Activated CD4-positive, alpha-beta T cell treated with anti-CD3 and anti-CD28 coated beads, Interleukin-2, amount 10 ng/mL, durations not matched to agents 7 days and 5 days (primary cell): ENCODE measurements around the gene LYRM1. TPM values are rescaled to one million over a fixed set of nuclear protein-coding genes. Genes with fewer than 3 reads are reported as not detected.

ENCODE experiments used
- CTCF ChIA-PET: fragments of 350-600 bp; sonication (Branson Sonifier 250); formaldehyde crosslinking; loops from one replicate; lab custom pipeline; 2021; ENCODE audit warnings: antibody characterized with exemption; lab: Charles Lee
- POLR2A ChIA-PET: fragments of 350-600 bp; sonication (Branson Sonifier 250); formaldehyde crosslinking; loops from one replicate; lab custom pipeline; 2021; ENCODE audit warnings: antibody characterized with exemption; lab: Charles Lee
- DNase-seq: peaks from one replicate; pipeline ENCODE4 v3.0.0-alpha.2; 2020
- H3K27ac Mint-ChIP-seq: one replicate; pipeline ENCODE4 v1.8.0; 2021; ENCODE audit warnings: mild to moderate bottlenecking, moderate library complexity, mixed read lengths
- H3K27me3 Mint-ChIP-seq: one replicate; pipeline ENCODE4 v1.8.0; 2021; ENCODE audit warnings: mixed read lengths
- H3K36me3 Mint-ChIP-seq: one replicate; pipeline ENCODE4 v1.8.0; 2021; ENCODE audit warnings: low read depth, mixed read lengths
- H3K4me1 Mint-ChIP-seq: one replicate; pipeline ENCODE4 v1.8.0; 2021; ENCODE audit warnings: mixed read lengths
- H3K4me3 Mint-ChIP-seq: one replicate; pipeline ENCODE4 v1.8.0; 2021; ENCODE audit warnings: mild to moderate bottlenecking, moderate library complexity, mixed read lengths
- H3K9me3 Mint-ChIP-seq: one replicate; pipeline ENCODE4 v1.8.0; 2021; ENCODE audit warnings: mixed read lengths
- total RNA-seq, 2 experiments: library from RNA; stranded (reverse); gene quantifications; one replicate each; pipeline ENCODE4 v1.2.3, GENCODE V29; 2021

Gene LYRM1
- total RNA-seq, 2 experiments from 2014 or later, result 21.7 to 26.7 TPM

GRCh38 chr16:20906341-20907255 is 6.0 kb downstream of the LYRM1 start:
- Mint-ChIP-seq H3K4me1 (peaks cover 73% of the 10 kb centered on the region), H3K27ac (no peak overlapping the region)
- POLR2A ChIA-PET, result no interaction called here

DNA sequence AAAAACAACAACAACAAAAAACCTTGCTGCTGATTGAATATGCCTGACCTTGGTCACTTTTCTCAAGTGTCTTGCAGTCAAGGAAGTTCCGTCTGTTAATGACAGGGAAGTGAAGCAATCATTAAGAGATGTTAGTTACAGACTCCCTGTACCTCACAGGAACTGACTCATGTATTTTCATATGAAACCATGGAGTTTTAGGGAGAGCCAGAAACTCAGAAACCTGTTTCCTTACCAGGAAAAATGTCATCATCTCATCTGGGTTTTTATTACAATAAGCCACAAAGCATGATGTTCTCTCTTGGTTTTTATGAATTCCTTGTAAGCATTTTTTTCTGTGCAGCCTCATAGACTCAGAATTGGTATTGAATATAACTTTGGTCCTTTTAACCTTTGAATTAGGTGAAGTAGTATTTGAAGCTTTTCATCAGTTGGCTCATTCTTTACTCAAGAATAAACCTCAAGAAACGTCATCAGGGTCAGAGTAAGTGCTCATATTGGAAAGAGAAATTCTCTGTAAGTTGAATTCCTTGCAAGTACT is 10.3 kb downstream of the LYRM1 start:
- H3K9me3 Mint-ChIP-seq, result peaks cover 2% of the 10 kb centered on the region
- peak overlapping the region; percentile 22 for H3K27ac Mint-ChIP-seq
- ChIA-PET CTCF (interaction anchor here (0.8 to 1.3 kb wide), 3 partner anchors 8 to 34 kb away, joined by 3 to 4 read pairs (median 3); partner anchors contain the start of genes DCUN1D3 and LYRM1), POLR2A (interaction anchor here (0.6 to 1.0 kb wide), 3 partner anchors 9 to 60 kb away, joined by 3 to 4 read pairs (median 3); partner anchors contain the start of genes DCUN1D3 and LYRM1)
- peaks cover 47% of the 10 kb centered on the region for H3K4me1 Mint-ChIP-seq
- peaks cover 14% of the 10 kb centered on the region for H3K36me3 Mint-ChIP-seq
- no peak overlapping the region for H3K4me3 Mint-ChIP-seq
- DNase-seq, result no peak
- H3K27me3 Mint-ChIP-seq, result peaks cover 2% of the 10 kb centered on the region

More at GRCh38 chr16:20906341-20907255, 6.0 kb downstream of the LYRM1 start:
- Mint-ChIP-seq H3K36me3 (peaks cover 29% of the 10 kb centered on the region), H3K4me3 (no peak overlapping the region), H3K9me3 (peaks cover 2% of the 10 kb centered on the region), H3K27me3 (peaks cover 2% of the 10 kb centered on the region)
- CTCF ChIA-PET, result interaction anchor here (1.0 to 1.5 kb wide), 3 partner anchors 10 to 28 kb away, joined by 3 to 5 read pairs (median 3); no protein-coding TSS in a partner anchor
- no peak for DNase-seq

DNA sequence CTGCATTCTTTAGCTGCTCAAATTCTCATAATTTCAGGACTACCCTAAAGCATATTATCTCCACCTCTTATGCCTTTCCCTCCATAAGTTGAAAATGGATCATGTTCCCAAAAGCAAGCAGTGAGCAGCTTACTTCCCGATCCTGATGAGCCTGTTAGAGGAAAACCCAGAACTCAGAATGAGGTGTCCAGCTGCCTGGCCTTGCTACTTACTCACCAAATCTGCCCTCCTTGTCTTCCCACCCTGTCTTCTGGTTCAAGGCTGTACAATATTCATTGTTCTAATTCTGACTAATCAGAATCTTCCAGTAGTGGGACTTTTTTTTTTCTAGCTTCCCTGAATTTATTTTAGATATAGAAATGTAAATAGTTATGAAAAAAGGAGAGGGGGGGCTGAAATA is 10.8 kb downstream of the LYRM1 start:
- Mint-ChIP-seq H3K9me3 (no peaks in the 10 kb centered on the region), H3K27me3 (peaks cover 2% of the 10 kb centered on the region), H3K36me3 (peaks cover 15% of the 10 kb centered on the region), H3K4me3 (no peak overlapping the region), H3K27ac (peak overlapping the region; percentile 21), H3K4me1 (peaks cover 42% of the 10 kb centered on the region)
- DNase-seq, result no peak
- ChIA-PET POLR2A (interaction anchor here (0.6 to 1.0 kb wide), 3 partner anchors 9 to 60 kb away, joined by 3 to 4 read pairs (median 3); partner anchors contain the start of genes DCUN1D3 and LYRM1), CTCF (interaction anchor here (0.8 to 1.3 kb wide), 3 partner anchors 9 to 33 kb away, joined by 3 to 4 read pairs (median 3); partner anchors contain the start of genes DCUN1D3 and LYRM1)

- no peak overlapping the region for H3K4me3 Mint-ChIP-seq
- no peak overlapping the region for H3K27ac Mint-ChIP-seq
- no peaks in the 10 kb centered on the region for H3K9me3 Mint-ChIP-seq
- POLR2A ChIA-PET, result no interaction called here
- CTCF ChIA-PET, result interaction anchor here (0.7 to 1.2 kb wide), 2 partner anchors 9 to 35 kb away, joined by 3 to 5 read pairs; no protein-coding TSS in a partner anchor
- no peaks in the 10 kb centered on the region for H3K27me3 Mint-ChIP-seq
- DNase-seq, result no peak
- H3K4me1 Mint-ChIP-seq, result peaks cover 29% of the 10 kb centered on the region
- peaks cover 22% of the 10 kb centered on the region for H3K36me3 Mint-ChIP-seq
Measured at GRCh38 chr16:20916289-20916688, 15.7 kb downstream of the LYRM1 start.

GRCh38 chr16:20916942-20917341 is 16.4 kb downstream of the LYRM1 start:
- Mint-ChIP-seq H3K9me3 (no peaks in the 10 kb centered on the region), H3K36me3 (peaks cover 22% of the 10 kb centered on the region), H3K4me3 (no peak overlapping the region), H3K27me3 (no peaks in the 10 kb centered on the region), H3K4me1 (peaks cover 24% of the 10 kb centered on the region), H3K27ac (no peak overlapping the region)
- DNase-seq, result no peak
- CTCF ChIA-PET, result interaction anchor here (1.2 kb wide), 1 partner anchor 9 kb away, joined by 5 read pairs; no protein-coding TSS in a partner anchor
- POLR2A ChIA-PET, result no interaction called here

DNA sequence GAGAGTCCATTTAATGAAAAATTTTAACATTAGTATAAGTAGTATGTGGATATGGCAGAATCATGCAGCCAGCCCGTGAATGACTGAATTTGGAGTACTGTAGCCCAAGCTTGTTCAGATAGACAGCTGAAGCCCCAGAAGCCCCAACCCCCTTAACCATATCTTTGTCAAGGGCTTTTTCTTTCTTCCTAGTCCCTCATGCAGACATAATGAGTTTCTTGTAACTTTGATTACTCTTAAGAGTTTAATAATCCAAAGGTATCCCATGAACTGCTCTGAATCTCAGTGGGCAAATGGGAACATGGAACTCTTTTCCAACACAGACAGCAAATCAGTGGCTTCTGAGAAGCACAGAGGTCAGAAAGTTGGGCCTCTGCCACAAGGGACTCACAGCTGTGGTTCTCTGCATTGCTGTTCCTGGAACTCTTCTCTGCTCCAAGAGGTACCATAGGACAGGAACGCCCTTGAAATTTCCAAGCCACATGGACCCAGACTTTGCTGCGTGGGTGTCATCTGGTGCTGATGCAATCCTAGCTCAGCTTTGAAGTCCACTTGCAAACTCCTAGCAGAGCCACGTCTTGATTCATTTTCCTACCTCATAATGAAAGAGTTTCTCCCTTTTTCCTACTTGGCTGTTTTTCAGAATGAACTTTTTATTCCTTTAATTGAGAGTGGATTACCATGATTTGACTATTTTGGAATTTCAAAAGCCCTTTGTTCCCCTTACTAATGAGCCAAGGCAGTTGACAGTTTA is 18.1 kb downstream of the LYRM1 start:
- Mint-ChIP-seq H3K4me3 (no peak overlapping the region), H3K27ac (no peak overlapping the region), H3K36me3 (peaks cover 25% of the 10 kb centered on the region), H3K9me3 (no peaks in the 10 kb centered on the region), H3K27me3 (no peaks in the 10 kb centered on the region), H3K4me1 (peaks cover 19% of the 10 kb centered on the region)
- DNase-seq, result no peak
- POLR2A ChIA-PET, result no interaction called here
- CTCF ChIA-PET, result interaction anchor here (1.2 to 2.5 kb wide), 3 partner anchors 10 to 16 kb away, joined by 3 to 11 read pairs (median 4); no protein-coding TSS in a partner anchor

GRCh38 chr16:20920091-20920490 is 19.5 kb downstream of the LYRM1 start:
- Mint-ChIP-seq H3K27ac (no peak overlapping the region), H3K27me3 (no peaks in the 10 kb centered on the region), H3K4me3 (no peak overlapping the region), H3K36me3 (peaks cover 27% of the 10 kb centered on the region), H3K4me1 (peaks cover 16% of the 10 kb centered on the region), H3K9me3 (no peaks in the 10 kb centered on the region)
- ChIA-PET POLR2A (interaction anchor here (0.6 kb wide), 2 partner anchors 9 to 18 kb away, joined by 4 to 5 read pairs; no protein-coding TSS in a partner anchor), CTCF (interaction anchor here (1.2 to 2.5 kb wide), 3 partner anchors 12 to 81 kb away, joined by 3 to 11 read pairs (median 6); no protein-coding TSS in a partner anchor)
- no peak for DNase-seq

DNA sequence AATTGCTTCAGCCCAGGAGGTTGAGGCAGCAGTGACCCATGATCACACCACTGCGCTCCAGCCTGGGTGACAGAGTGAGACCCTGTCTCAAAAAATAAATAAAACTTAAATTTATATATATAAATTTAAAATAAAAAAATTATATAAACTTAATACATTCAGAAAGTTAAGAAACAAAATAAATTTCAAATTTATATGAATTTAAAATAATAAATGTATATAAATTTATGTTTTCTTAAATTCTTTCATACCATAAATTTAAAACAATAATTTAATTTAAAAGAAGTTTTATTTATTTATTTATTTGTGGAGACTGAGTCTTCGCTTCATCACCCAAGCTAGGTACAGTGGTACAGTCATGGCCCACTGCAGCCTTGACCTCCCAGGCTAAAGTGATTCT is 20.2 kb downstream of the LYRM1 start:
- Mint-ChIP-seq H3K4me1 (peaks cover 14% of the 10 kb centered on the region), H3K36me3 (peaks cover 26% of the 10 kb centered on the region), H3K27ac (no peak overlapping the region), H3K27me3 (no peaks in the 10 kb centered on the region), H3K9me3 (no peaks in the 10 kb centered on the region), H3K4me3 (no peak overlapping the region)
- ChIA-PET POLR2A (interaction anchor here (0.6 kb wide), 1 partner anchor 10 kb away, joined by 4 read pairs; no protein-coding TSS in a partner anchor), CTCF (interaction anchor here (1.1 to 2.5 kb wide), 3 partner anchors 12 to 17 kb away, joined by 3 to 11 read pairs (median 6); no protein-coding TSS in a partner anchor)
- no peak for DNase-seq

DNA sequence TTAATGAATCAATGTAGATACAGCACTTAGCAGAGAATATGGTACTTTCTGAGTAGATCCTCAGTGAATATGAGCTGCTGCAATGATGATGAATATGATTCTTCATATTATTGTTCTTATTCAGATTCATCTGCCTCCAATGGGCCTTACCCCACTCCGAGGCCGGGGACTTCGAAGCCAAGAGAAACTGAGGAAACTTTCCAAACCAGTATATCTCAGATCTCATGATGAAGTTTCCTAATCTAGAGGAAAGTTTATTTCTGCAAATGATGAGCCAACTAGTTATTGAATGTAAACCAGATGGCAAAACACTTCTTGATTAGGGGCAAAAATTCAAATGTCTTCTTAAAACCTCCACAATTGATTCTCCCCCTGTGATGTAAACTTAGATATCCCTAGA is 23.3 kb downstream of the LYRM1 start:
- CTCF ChIA-PET, result interaction anchor here (0.6 to 1.6 kb wide), 2 partner anchors 13 to 20 kb away, joined by 3 read pairs; no protein-coding TSS in a partner anchor
- no peaks in the 10 kb centered on the region for H3K9me3 Mint-ChIP-seq
- no peak overlapping the region for H3K27ac Mint-ChIP-seq
- no peak overlapping the region for H3K4me3 Mint-ChIP-seq
- H3K4me1 Mint-ChIP-seq, result peaks cover 4% of the 10 kb centered on the region
- DNase-seq, result no peak
- POLR2A ChIA-PET, result no interaction called here
- H3K27me3 Mint-ChIP-seq, result no peaks in the 10 kb centered on the region
- H3K36me3 Mint-ChIP-seq, result peaks cover 13% of the 10 kb centered on the region

GRCh38 chr16:20925751-20926150 is 25.2 kb downstream of the LYRM1 start:
- ChIA-PET POLR2A (no interaction called here), CTCF (interaction anchor here (1.4 kb wide), 1 partner anchor 22 kb away, joined by 3 read pairs; no protein-coding TSS in a partner anchor)
- Mint-ChIP-seq H3K4me1 (no peaks in the 10 kb centered on the region), H3K27ac (no peak overlapping the region), H3K27me3 (no peaks in the 10 kb centered on the region), H3K9me3 (no peaks in the 10 kb centered on the region), H3K36me3 (peaks cover 13% of the 10 kb centered on the region), H3K4me3 (no peak overlapping the region)
- DNase-seq, result no peak

DNA sequence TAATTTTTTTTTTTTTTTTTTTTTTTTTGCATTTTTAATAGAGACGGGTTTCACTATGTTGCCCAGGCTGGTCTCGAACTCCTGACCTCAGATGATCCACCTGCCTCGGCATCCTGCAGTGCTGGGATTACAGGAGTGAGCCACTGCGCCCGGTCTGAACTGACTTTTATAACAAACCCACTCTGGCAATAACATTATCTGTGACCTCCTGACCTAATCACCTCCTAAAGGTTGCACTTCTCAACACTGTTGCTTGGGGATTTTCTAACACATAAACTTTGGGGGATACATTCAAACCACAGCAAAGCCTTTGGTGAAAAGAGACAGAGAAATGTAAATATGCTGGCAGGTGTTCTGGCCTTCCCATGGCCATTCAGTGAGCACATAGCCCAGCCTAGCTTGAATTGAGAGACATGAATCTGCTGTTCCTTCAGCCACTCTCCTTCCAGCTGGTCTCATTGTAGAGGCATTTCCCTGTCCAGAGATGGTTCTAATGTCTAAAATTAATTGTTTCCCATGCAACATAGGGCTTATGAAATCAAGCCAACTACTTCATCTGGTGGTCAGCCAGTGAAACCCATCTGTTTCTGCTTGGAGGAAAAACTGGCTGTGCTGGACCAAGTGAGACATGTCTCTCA is 28.3 kb downstream of the LYRM1 start:
- POLR2A ChIA-PET, result no interaction called here
- no peak overlapping the region for H3K27ac Mint-ChIP-seq
- no peaks in the 10 kb centered on the region for H3K9me3 Mint-ChIP-seq
- no peaks in the 10 kb centered on the region for H3K4me1 Mint-ChIP-seq
- CTCF ChIA-PET, result interaction anchor here (0.6 kb wide), 1 partner anchor 1994 kb away, joined by 4 read pairs; no protein-coding TSS in a partner anchor
- H3K4me3 Mint-ChIP-seq, result no peak overlapping the region
- H3K36me3 Mint-ChIP-seq, result peaks cover 11% of the 10 kb centered on the region
- DNase-seq, result no peak
- H3K27me3 Mint-ChIP-seq, result no peaks in the 10 kb centered on the region
